SU-DHL-6 (cell line): ENCODE data around the gene PAX4.

Experiments used
- H2AFZ ChIP-seq: fragments of 200-600 bp; sonication (generic); 2 replicates; pipeline ENCODE4 v1.6.1; 2014; ENCODE audit warnings: low read depth, mild to moderate bottlenecking, moderate library complexity, mixed read lengths, antibody characterized with exemption, low read length; ENCODE audit not compliant: severe bottlenecking
- H3F3A ChIP-seq: fragments of 200-600 bp; shearing (Covaris generic); 2 replicates; pipeline ENCODE4 v1.6.0; 2016; ENCODE audit warnings: antibody characterized with exemption, mild to moderate bottlenecking; ENCODE audit not compliant: insufficient read depth
- H3K27ac ChIP-seq: fragments of 200-600 bp; sonication (generic); 2 replicates; pipeline ENCODE4 v1.5.1; 2016; ENCODE audit warnings: low read depth, mild to moderate bottlenecking, low read length, moderate library complexity, mixed read lengths
- H3K27me3 ChIP-seq: fragments of 200-600 bp; sonication (generic), shearing (Covaris generic); 2 replicates; pipeline ENCODE4 v1.6.0; 2014; ENCODE audit warnings: mild to moderate bottlenecking, low read length
- H3K36me3 ChIP-seq: fragments of 200-600 bp; sonication (generic); 2 replicates; pipeline ENCODE4 v1.6.1; 2014; ENCODE audit warnings: mild to moderate bottlenecking, low read length, mixed read lengths
- H3K4me2 ChIP-seq: fragments of 300-600, 200-600 bp; shearing (Covaris generic), sonication (generic); 2 replicates; pipeline ENCODE4 v1.6.0; 2014; ENCODE audit warnings: low read length, low read depth, mild to moderate bottlenecking; ENCODE audit not compliant: poor library complexity, severe bottlenecking
- H3K4me3 ChIP-seq: fragments of 200-600 bp; sonication (generic); 2 replicates; pipeline ENCODE4 v1.5.1; 2014; ENCODE audit warnings: antibody characterized with exemption, low read length, mild to moderate bottlenecking, mixed read lengths; ENCODE audit not compliant: insufficient read depth, poor library complexity, severe bottlenecking
- H3K79me2 ChIP-seq: fragments of 200-600 bp; sonication (generic); 2 replicates; pipeline ENCODE4 v1.6.1; 2014; ENCODE audit warnings: mild to moderate bottlenecking, low read length, moderate library complexity; ENCODE audit not compliant: insufficient read depth
- H3K9ac ChIP-seq: fragments of 200-600 bp; sonication (generic); 2 replicates; pipeline ENCODE4 v1.7.0; 2014; ENCODE audit warnings: mild to moderate bottlenecking, low read length
- H3K9me2 ChIP-seq: fragments of 200-600 bp; sonication (generic); replicated peaks from 2 replicates; pipeline ENCODE4 v1.6.1; 2014; ENCODE audit warnings: low read length; ENCODE audit not compliant: insufficient read depth
- H3K9me3 ChIP-seq: fragments of 200-600 bp; sonication (generic); 2 replicates; pipeline ENCODE4 v1.6.1; 2014; ENCODE audit warnings: low read length, mixed read lengths; ENCODE audit not compliant: insufficient read depth
- H4K20me1 ChIP-seq: fragments of 200-600 bp; sonication (generic); 2 replicates; pipeline ENCODE4 v1.6.1; 2014; ENCODE audit warnings: low read depth, mild to moderate bottlenecking, antibody characterized with exemption, low read length, moderate library complexity, mixed read lengths
- EZH2phosphoT487 ChIP-seq: fragments of 200-600 bp; sonication (generic), shearing (Covaris generic); conservative IDR thresholded peaks from 2 replicates; pipeline ENCODE4 v1.6.1; 2018; ENCODE audit warnings: mild to moderate bottlenecking, antibody characterized with exemption, low read length, moderate library complexity, mixed read lengths
- TF ChIP-seq, protein P1 (sequence below): fragments of 200-600 bp; sonication (generic); IDR thresholded peaks from one replicate; pipeline ENCODE4 v1.5.1; 2017; ENCODE audit warnings: antibody characterized with exemption, mild to moderate bottlenecking, low read length, moderate library complexity; ENCODE audit not compliant: insufficient read depth, poor library complexity, severe bottlenecking

The PAX4 gene

DNA sequence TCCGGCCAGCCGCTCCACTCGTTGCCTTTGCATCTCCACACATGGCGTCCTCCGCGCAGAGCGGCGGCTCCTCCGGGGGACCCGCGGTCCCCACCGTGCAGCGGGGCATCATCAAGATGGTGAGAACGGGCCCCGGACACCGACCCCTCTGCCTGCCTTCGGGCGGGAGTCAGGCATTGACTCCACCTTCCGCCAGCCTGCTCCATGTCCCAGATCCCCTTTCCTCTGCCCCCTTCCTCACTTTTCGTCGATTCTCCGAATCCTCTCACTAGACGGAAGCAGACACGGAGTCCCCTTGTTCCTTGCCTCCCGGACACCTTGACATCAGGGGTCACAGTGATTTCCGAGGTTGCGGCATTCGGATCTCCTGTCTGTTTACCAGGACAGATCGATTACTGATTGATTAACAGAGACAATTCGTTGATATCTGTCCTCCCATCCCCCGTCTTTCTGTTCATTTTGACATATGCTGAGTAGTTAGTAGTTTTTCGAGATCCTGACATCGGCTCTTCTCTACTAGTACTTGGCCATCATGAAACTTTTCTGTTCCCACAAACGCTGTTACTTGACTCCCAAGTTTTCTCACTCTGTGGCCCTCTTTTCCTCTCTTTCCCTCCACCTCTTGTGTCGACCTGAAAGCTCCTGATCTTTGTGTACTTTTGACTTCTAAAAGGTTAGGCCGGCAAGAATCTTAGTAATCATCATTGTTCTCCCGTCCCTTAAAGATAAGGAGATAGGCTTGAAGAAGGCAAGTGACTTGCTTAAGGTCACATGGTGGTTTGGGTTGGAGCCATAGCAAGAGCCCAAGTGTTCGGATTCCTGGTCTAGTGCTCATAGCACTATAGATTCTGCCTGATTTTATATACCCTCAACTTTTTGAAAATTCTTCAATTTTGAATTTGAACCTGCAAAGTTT, 34.6 kb upstream of the PAX4 start:
- no peaks in the 10 kb centered on the region for H3K9me3 ChIP-seq
- H4K20me1 ChIP-seq: peaks cover 12% of the 10 kb centered on the region; the same call in 1 of the 2 replicates
- peak overlapping the region; percentile 86 for H3K4me3 ChIP-seq
- H3K9me2 ChIP-seq: no peaks in the 10 kb centered on the region
- H3K4me2 ChIP-seq: peak overlapping the region; percentile 81
- H3K36me3 ChIP-seq: no peaks in the 10 kb centered on the region
- H2AFZ ChIP-seq: peak overlapping the region; percentile 45
- H3K27me3 ChIP-seq: no peaks in the 10 kb centered on the region
- 0 out of 2 replicates have a peak overlapping the region, but pooled peaks have one; percentile 9 for H3K27ac ChIP-seq
- H3K79me2 ChIP-seq: peaks cover 56% of the 10 kb centered on the region
- peak overlapping the region; percentile 86 for H3K9ac ChIP-seq
- H3F3A ChIP-seq: no peaks in the 10 kb centered on the region; the same call in 1 of the 2 replicates
- TF ChIP-seq, protein P1, sequence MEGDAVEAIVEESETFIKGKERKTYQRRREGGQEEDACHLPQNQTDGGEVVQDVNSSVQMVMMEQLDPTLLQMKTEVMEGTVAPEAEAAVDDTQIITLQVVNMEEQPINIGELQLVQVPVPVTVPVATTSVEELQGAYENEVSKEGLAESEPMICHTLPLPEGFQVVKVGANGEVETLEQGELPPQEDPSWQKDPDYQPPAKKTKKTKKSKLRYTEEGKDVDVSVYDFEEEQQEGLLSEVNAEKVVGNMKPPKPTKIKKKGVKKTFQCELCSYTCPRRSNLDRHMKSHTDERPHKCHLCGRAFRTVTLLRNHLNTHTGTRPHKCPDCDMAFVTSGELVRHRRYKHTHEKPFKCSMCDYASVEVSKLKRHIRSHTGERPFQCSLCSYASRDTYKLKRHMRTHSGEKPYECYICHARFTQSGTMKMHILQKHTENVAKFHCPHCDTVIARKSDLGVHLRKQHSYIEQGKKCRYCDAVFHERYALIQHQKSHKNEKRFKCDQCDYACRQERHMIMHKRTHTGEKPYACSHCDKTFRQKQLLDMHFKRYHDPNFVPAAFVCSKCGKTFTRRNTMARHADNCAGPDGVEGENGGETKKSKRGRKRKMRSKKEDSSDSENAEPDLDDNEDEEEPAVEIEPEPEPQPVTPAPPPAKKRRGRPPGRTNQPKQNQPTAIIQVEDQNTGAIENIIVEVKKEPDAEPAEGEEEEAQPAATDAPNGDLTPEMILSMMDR: no peak
- no peak for TF ChIP-seq EZH2phosphoT487

DNA sequence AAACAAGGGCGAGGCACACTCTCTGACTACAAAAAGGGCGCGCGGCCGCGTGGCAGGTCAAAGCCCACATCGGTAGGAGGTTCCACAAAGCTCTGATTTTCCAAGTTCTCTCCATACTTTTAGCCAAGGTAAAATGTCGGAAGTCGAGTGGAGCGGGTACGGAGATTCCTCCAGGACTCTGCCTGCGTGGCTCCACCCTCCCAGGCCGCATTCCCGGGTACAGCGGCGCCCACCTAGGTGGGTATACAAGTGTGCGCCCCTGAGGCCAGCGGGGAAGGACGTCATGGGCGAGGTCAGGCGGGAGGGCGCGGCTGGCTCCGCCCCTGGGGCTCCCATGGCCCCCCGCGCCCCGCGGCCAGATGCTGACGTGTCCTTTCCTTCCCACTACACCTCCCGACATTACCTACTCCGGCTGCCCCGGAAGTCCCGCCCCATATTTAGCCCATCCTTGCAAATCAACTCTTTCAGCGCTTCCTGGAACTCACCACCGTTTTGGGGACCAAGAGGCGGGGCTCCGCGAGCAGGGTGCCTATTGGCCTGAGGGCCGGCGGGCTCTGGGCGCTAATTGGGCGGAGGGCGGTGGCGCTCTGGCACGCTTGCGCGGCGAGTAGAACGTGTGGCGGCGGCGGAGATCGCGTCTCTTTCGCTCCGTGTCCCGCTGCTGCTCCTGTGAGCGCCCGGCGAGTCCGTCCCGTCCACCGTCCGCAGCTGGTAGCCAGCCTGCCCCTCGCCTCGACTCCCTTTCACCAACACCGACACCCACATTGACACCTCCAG, 33.8 kb upstream of the PAX4 start, which contains the start of gene SND1:
SND1 (plus strand) TSS at position 639 of the 777 bp plus-strand sequence. CDS start 180 bp downstream, outside the sequence.
- peak within 1 kb of the TSS; percentile 27 for H3K27ac ChIP-seq
- peak within 1 kb of the TSS; percentile 61 for H2AFZ ChIP-seq
- peak within 1 kb of the TSS; percentile 81 for H3K4me2 ChIP-seq
- peaks cover 47% of the 10 kb centered on the region for H3K79me2 ChIP-seq
- H3K27me3 ChIP-seq: no peaks in the 10 kb centered on the region
- H3F3A ChIP-seq: no peaks in the 10 kb centered on the region; the same call in 1 of the 2 replicates
- no peaks in the 10 kb centered on the region for H3K9me2 ChIP-seq
- TF ChIP-seq EZH2phosphoT487: no peak
- TF ChIP-seq, protein P1: no peak
- H3K4me3 ChIP-seq: peak within 1 kb of the TSS; percentile 86
- peaks cover 12% of the 10 kb centered on the region; the same call in 1 of the 2 replicates for H4K20me1 ChIP-seq
- no peaks in the 10 kb centered on the region for H3K36me3 ChIP-seq
- no peaks in the 10 kb centered on the region for H3K9me3 ChIP-seq
- peak within 1 kb of the TSS; percentile 86 for H3K9ac ChIP-seq

DNA sequence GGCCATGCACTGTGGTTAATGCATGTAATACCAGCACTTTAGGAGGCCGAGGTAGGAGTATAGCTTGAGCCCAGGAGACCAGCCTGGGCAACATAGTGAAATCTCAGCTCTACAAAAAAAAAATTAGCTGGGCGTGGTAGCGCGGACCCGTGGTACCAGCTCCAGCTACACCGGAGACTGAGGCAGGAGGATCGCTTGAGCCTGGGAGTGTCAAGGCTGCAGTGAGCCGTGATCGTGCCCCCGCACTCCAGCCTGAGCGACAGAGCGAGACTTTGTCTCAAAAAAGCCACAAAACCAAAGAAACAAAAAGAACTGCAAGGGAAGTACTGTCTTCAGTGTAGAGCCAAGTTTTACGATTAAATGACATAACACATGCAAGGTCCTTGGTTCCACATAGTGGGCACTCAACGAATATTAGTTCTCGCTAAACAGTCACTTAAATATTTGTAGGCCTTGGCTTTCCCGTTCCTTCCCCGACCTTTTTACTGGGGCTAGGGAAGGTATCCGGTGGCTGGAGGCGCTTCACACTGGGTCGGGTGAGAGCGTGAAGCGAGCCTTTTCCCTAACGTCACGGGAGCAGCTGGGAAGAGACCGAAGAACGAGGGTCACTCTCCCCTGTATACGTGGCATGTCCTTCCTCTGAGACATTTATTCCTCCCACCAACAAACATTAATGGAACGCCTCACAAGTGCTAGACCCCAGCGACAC, 33.1 kb upstream of the PAX4 start:
- H3K27ac ChIP-seq: peak overlapping the region; percentile 27
- no peaks in the 10 kb centered on the region for H3K36me3 ChIP-seq
- H3K4me2 ChIP-seq: peak overlapping the region; percentile 65
- no peaks in the 10 kb centered on the region for H3K9me3 ChIP-seq
- H3K9ac ChIP-seq: peak overlapping the region; percentile 63
- no peaks in the 10 kb centered on the region; the same call in 1 of the 2 replicates for H3F3A ChIP-seq
- H3K27me3 ChIP-seq: no peaks in the 10 kb centered on the region
- TF ChIP-seq EZH2phosphoT487: no peak
- TF ChIP-seq, protein P1: no peak
- H3K4me3 ChIP-seq: peak overlapping the region; percentile 61
- peak overlapping the region; percentile 61 for H2AFZ ChIP-seq
- peaks cover 40% of the 10 kb centered on the region for H3K79me2 ChIP-seq
- no peaks in the 10 kb centered on the region for H3K9me2 ChIP-seq
- peaks cover 12% of the 10 kb centered on the region; the same call in 1 of the 2 replicates for H4K20me1 ChIP-seq
